HuH-7 (cell line): ENCODE results near the gene CD320.
"Not testable (repeated sequence)": the region's sequence is repeated elsewhere in the genome, so short reads cannot be mapped to it uniquely, and the experiment has no call there.

ENCODE experiments used
- DNase-seq: peaks from one replicate; pipeline ENCODE4 v3.0.0; 2011; ENCODE audit warnings: low spot score

Gene CD320

GRCh38 chr19:8333767-8334457 is 25.8 kb upstream of the CD320 start:
- DNase-seq = no peak

DNA sequence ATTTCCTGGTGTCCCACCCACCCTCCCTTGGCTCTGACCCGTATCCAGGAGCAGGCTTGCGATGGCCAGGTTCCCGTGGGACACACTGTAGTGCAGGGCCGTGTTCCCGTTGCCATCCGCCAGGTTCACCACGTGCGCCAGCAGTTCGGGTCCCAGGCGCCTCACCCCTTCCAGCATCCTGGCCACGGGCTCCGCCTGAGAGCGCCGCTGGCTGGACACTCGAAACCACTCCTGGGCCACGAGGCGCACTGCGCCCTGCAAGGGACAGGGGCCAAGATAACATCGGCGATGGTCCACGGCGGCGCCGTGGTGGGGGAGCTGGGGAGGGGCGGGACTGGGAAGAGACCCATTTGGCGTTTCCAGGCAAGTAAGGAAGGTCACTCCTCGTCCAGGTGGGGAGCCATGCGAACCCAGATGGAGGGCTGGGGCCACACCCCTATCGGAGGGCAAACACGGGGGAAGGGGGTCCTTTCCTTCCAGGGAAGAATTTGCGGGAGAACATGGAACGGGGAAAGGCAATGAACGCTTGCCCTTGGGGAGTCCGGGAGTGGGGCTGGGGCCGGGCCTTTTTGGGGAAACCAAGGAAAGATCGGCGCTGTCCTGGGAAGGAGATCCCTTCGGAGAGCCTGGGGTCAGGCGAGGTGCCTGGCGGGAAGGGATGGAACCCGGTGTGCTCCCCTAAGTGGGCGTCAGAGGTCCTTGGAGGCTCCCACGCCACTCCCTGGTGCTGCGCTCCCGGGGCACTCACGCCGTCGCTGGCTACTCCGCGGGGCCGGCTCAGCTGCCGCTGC is 25.0 kb upstream of the CD320 start:
- no peak for DNase-seq

DNA sequence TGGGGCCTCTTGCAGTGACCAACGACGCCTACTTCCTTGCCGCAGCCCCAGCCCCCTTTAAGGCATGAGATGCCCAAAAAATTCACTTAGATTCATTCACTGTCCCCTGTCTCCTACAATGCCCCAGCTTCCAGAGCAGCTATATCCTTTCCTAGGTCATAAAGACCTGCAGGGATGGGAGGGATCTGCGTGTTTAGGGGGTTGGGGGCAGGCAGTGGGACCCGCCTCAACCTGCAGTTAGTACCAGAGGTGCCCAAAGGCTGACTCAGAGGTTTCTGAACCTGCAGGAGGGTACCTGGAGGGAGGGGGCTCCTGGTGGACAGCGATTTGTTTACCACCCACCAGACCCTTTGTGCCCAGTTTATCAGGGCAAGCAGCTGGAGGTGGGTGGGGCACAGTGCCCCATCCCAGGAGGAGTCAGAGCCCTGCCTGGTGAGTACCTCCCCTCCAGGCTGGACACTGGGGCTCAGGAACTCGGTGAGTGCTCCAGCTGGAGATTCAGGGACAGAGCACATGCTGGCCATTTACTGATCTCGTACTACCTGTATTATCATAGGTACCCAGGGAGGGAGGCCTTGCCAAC is 23.2 kb upstream of the CD320 start:
- no peak for DNase-seq

DNA sequence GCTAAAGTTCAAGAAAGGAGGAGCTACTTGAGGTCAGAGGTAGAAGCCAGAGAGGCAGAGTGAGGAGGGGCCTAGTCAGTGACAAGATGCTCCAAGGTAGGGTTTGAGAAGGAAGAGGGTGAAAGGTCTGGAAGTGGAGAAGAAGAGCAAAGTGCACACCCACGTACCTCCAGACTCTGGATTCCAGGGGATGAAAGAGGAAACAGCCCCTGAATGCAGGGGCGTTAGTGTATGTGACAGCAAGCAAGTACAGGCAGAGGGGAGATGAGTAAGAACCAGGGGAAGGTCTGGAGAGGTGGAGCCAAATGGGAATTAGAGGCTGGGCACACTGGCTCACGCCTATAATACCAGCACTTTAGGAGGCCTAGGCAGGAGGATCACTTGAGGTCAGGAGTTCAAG is 21.8 kb upstream of the CD320 start:
- DNase-seq = no peak

- no peak for DNase-seq
These were observed 17.3 kb upstream of the CD320 start for GRCh38 chr19:8325454-8325853.

GRCh38 chr19:8324186-8325050 is 16.3 kb upstream of the CD320 start:
- no peak for DNase-seq

DNA sequence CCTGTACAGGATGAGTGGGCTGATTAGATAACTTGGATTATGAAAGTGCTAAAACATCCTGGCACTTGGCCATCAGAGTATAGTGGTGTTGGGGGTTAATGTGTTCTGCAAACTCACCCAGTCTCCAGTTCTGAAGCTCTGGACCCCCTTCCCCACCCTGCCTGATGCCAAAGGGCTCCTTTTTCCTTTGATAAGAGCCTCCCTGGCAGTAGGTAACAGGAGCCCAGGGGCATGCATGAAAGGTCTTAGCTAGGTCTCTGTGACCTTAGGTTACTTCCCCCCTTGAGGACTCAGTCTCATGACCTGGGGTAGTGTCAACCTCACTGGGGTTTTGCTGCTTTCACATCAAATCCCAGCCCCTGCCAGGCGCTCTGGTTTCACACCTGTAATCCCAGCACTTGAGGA is 15.6 kb upstream of the CD320 start:
- DNase-seq = no peak

DNA sequence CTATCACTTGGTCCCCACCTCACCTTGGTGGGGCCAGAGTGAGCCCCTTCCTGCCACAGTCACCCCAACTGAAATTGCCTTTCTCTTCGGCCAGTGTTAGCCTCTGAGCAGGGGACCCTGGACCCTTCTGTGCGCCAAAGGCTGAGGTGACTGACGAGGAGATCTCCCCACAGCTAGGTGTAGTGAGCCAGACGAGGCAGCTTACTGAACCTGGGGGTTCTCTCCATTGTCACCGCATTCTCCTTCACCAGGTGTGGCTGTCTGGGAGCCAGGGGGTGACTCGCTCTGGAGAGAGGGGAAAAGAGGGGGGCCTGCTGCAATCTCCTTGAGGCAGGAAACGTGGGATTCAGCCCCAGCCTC is 14.5 kb upstream of the CD320 start:
- no peak for DNase-seq

DNA sequence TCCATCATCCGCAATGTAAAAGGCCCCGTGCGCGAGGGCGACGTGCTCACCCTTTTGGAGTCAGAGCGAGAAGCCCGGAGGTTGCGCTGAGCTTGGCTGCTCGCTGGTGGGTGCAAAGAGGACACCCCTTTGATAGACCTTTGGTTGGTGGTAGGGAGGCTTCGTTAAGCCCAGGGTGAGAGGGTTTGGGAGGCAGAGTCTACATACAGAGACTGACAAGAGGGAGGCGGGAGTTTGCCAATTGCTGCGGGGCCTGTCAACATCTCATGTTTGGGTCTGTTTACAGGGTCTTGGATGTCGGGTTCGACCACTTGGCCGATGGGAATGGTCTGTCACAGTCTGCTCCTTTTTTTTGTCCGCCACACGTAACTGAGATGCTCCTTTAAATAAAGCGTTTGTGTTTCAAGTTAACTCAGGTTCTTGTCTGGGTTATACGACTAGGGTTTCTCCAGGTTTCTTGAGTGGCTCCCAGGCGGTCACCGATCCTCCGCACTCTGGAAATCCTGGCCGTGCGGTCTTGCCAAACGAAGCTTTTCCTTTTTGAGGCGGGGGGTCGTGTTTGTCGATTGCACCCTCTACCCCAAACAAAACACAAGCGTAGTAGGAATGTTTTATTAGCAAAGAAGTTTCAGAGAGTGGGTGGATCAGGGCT is 14.0 kb upstream of the CD320 start:
- DNase-seq = no peak

DNA sequence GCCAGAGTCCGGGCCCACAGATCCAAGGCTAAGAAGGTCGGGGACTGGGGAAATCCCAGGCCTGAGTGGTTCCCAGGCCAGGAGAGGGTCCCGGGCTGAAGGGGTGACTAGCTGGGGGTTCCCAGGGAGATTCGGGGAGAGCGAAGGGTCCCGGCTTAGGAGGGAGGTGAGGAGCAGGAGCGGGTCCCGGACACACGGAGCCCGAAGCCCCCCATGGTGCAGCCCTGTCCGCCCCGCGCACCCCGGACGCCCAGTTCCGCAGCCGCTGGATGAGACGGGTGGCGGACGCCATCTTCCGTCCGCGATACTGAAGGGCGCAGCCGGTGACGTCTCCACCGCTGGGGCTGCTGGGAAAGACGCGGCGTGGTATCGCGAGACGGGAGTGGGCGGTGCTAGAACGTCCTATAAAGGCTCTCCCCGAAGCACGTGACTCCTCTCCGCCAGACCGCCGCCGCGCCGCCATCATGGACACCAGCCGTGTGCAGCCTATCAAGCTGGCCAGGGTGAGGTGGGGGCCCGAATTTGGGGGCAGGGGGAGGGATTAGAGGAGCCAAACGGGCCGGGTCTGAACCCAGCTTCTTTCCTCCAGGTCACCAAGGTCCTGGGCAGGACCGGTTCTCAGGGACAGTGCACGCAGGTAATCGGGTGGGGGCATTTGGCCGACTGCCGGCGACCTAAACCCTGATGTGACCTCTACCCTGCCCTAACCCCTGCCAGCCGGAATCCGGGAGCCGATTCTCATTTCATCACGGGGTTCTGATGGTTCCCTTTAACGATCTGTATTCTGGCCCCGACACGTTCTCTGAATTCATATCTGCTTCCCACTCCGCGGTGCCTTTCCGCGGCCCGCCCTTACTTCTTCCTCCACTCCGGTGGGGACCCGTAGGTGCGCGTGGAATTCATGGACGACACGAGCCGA is 13.2 kb upstream of the CD320 start, which contains the start of the genes NDUFA7 and RPS28:
Gene NDUFA7, minus strand, starts transcription at position 309 of the 919 bp plus-strand sequence. Its CDS starts 17 bp downstream, at position 292.
Gene RPS28, plus strand, starts transcription at position 430 of the 919 bp plus-strand sequence. Its CDS starts 35 bp downstream, at position 465.
- DNase-seq = peak; percentile 76

GRCh38 chr19:8320564-8321066 is 12.5 kb upstream of the CD320 start:
- DNase-seq = no peak

- DNase-seq = no peak
These were observed 11.8 kb upstream of the CD320 start for GRCh38 chr19:8319807-8320520.

DNA sequence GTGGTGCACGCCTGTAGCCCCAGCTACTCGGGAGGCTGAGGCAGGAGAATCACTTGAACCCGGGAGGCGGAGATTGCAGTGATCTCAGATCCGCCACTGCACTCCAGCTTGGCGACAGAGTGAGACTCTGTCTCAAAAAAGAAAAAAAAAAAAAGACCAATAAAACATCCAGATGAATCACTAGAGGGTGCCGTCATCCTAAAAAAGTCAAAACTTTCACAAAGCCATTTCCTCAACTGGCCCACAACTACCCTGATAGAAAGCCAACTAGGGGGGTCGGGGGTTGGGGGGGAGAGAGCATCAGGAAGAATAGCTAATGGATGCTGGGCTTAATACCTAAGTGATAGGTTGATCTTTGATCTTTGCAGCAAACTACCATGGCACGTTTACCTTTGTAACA is 10.7 kb upstream of the CD320 start:
- not testable (repeated sequence) for DNase-seq

GRCh38 chr19:8316351-8317125 is 8.4 kb upstream of the CD320 start:
- no peak for DNase-seq

- DNase-seq = not testable (repeated sequence)
These were observed 7.0 kb upstream of the CD320 start for GRCh38 chr19:8314981-8315640.

- no peak for DNase-seq
These were observed 3.5 kb upstream of the CD320 start for GRCh38 chr19:8311461-8312260.

GRCh38 chr19:8310342-8311055 is 2.3 kb upstream of the CD320 start:
- no peak for DNase-seq
